Mesangial cell (primary cell): ENCODE results near the gene APEH. TPM values are rescaled to one million over a fixed set of nuclear protein-coding genes. Genes with fewer than 3 reads are reported as not detected.

Experiments
- total RNA-seq: library from RNA; depleted of rRNA; stranded (reverse); fragments of >200 nt; gene quantifications from 2 replicates; pipeline ENCODE4 v1.2.3, GENCODE V29; 2015

APEH gene
- total RNA-seq, result 148 and 154 TPM in 2 replicates

GRCh38 chr3:49673715-49674496, at the start of gene APEH:
Gene APEH, plus strand, starts transcription at chr3:49674351. Its CDS starts 51 bp downstream, at chr3:49674402.

GRCh38 chr3:49689046-49689907, 15.1 kb downstream of the APEH start, which contains the start of the genes MST1 and RNF123:
Gene MST1, minus strand, starts transcription at chr3:49689474. Its CDS starts 783 bp downstream, at chr3:49688691.
Gene RNF123, plus strand, starts transcription at chr3:49689557. Its CDS starts 1,609 bp downstream, at chr3:49691166.

DNA sequence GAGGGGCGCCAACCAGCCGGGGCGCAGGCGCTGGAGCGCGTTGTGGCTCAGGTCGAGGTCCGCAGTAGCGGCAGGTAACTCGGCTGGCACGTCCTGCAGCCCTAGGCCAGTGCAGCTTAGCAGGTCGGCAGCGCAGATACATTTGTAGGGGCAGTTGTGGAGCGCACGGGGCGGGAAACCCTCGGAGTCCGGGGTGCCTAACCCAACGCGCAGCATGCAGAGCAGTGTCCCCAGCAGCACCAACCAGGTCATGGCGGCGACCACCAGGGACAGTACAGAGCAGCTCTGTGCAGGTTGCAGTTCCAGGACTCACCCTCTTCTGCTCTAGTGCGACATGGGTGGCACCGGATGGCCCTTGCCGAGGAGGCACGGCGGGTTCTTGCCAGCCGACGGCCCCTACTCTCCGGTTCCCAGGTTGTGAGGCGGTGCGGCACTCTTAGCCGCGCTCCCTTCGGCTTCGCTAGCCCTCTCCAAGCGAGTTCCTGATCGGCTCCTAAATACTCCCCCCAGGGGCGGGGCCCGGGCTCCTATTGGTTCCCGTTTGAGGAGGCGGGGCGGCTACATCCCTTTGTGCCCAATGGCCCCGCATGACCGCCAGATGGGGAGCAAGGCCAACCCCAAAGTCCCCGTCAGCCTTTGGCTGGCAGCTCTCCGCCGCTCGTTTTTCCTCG, 45.2 kb downstream of the APEH start, which contains the start of gene AMIGO3:
TSS of gene AMIGO3 (minus strand) at position 471 of the 671 bp plus-strand sequence. CDS start at position 252, 219 bp downstream.

DNA sequence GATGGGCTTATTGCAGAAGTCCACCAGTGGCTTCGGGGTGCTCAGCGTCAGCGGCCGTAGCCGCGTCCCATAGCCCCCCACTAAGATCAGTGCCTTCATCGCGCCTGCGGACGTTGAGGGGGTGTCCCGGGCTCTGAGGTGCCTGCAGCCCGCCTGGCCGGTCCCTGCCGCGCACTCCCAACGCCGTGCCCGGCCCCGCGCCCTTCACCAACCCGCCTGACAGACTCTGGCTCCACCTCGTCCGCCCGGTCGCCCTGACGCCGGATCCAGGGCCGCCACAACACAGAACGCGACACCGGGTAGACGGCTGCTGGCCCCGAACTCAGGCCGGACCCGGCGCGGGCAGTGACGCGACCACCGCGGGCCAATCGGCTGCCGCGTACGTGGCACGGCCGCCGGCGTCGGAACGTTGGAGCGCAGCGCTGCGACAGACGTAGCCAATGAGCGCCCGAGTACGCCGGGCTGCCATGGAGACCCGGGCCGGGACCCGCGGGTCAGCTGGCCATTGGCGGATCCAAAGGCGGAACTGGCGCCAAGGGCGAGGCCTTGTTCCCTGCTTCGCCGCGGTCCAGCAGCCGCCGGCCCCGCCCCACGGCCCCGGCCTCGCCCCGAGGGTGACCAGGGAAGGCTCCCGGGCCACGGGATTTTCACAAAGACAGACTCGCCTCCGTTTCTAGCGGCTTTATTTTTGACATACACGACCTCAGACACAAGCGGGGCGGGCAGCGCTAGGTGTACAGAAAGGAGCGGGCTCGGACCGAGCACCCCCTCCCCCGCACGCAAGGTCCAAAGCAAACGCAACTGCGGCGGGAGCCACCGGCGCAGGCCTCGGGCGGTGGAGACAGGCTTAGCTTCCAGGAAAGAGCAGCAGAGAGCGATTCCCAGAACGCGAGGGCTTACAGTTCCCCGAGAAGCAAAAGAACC, 49.7 kb downstream of the APEH start, which contains the start of gene GMPPB:
TSS of gene GMPPB (minus strand) at position 324 of the 924 bp plus-strand sequence. CDS start at position 99, 225 bp downstream.

Other genes with a start within 250 kb of the APEH start
- 4.4 and 10.1 TPM in 2 replicates for gene NICN1, start 245.0 kb upstream of the APEH start, total RNA-seq
- gene DAG1, start 204.1 kb upstream of the APEH start, total RNA-seq, result 95.2 and 104 TPM in 2 replicates
- gene BSN, start 119.9 kb upstream of the APEH start, total RNA-seq, result 0.33 and 1.1 TPM in 2 replicates
- 6.0 and 61.0 TPM in 2 replicates for gene MST1, start 15.1 kb downstream of the APEH start, total RNA-seq
- gene RNF123, start 15.2 kb downstream of the APEH start, total RNA-seq, result 21.0 and 38.0 TPM in 2 replicates
- gene AMIGO3, start 45.3 kb downstream of the APEH start, total RNA-seq, result 0.16 and 1.4 TPM in 2 replicates
- 18.3 and 72.4 TPM in 2 replicates for gene GMPPB, start 49.6 kb downstream of the APEH start, total RNA-seq
- gene IP6K1, start 112.2 kb downstream of the APEH start, total RNA-seq, result 32.9 and 51.1 TPM in 2 replicates
- not detected in 2 replicates for gene CDHR4, start 125.5 kb downstream of the APEH start, total RNA-seq
- 0.76 and 0.81 TPM in 2 replicates for gene INKA1, start 128.9 kb downstream of the APEH start, total RNA-seq
- gene UBA7, start 139.6 kb downstream of the APEH start, total RNA-seq, result 7.0 and 22.6 TPM in 2 replicates
- 3.4 and 11.9 TPM in 2 replicates for gene TRAIP, start 182.2 kb downstream of the APEH start, total RNA-seq
- gene CAMKV, start 195.6 kb downstream of the APEH start, total RNA-seq, result not detected in 2 replicates
- gene MST1R, start 229.5 kb downstream of the APEH start, total RNA-seq, result 0.65 and 2.0 TPM in 2 replicates